Fibroblast of skin of left biceps (primary cell): ENCODE results near the gene CLTCL1.

Experiments
- DNase-seq, 2 experiments: peaks; one replicate each; pipeline ENCODE4 v3.0.0-alpha.2; 2013; ENCODE audit warnings: low read depth in 2 of 2

CLTCL1 gene

DNA sequence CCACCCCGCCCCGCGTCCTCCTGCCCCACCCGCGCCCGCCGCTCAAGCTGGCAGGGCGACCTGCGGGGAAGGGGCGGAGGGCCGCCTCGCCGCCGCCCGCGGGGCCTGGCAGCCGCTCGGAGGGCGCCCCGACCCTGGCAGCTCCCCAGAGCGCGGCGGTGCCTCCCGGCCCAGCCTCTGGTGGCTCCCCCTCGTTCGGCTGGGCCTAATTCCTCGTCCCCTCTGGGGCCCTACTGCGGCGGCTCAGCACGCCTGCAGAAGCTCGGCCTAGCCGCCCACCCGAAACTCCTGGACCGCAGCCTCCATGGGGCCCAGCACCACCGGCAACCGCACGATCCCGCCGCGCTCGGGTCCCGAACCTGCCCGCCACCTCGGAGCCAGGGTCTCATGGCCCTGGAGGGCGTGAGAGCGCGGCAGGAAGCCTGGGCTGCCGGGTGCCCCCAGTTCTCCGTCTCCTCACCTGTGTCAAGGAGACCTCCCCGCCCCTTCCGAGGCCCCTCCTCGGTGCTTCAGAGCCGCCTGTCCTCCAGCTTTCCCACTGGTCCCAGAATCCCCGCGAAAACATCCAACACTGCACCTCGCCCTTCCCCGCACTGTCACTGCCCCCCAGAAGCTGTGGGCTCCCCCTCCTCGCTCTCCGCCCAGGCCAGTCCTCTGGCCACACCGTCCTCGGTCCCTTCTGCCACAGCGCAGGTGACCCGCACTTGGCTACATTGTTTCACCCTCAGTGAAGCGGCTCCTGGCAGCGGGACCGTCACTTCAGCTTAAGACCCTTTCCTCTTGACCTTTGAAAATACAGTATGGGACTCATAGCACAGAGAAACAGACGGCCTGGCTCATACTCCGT, 140.8 kb downstream of the CLTCL1 start:
- no peak for DNase-seq

DNA sequence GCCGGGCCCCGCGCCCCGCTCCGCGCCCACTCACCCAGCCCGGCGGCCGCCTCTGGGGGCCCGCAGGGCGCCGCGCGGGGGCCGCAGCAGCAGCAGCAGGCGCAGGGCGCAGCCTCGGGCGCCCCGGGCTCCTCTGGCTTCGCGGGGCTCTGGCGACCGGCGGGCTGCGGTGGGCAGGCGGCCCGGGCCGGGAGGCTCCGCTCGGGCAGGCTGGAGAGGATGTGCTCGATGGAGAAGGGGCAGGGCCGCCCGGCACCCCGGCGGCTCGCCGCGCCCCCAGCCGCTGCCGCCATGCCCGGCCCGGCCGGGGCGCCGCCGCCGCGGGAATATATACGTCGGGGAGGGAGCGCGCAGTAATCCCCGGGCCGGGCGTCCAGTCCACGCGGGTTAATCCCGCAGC, 141.5 kb downstream of the CLTCL1 start, which contains the start of gene GSC2:
TSS of gene GSC2 (minus strand) at position 302 of the 400 bp plus-strand sequence. CDS start at position 293, 9 bp downstream.
- DNase-seq, result no peak

DNA sequence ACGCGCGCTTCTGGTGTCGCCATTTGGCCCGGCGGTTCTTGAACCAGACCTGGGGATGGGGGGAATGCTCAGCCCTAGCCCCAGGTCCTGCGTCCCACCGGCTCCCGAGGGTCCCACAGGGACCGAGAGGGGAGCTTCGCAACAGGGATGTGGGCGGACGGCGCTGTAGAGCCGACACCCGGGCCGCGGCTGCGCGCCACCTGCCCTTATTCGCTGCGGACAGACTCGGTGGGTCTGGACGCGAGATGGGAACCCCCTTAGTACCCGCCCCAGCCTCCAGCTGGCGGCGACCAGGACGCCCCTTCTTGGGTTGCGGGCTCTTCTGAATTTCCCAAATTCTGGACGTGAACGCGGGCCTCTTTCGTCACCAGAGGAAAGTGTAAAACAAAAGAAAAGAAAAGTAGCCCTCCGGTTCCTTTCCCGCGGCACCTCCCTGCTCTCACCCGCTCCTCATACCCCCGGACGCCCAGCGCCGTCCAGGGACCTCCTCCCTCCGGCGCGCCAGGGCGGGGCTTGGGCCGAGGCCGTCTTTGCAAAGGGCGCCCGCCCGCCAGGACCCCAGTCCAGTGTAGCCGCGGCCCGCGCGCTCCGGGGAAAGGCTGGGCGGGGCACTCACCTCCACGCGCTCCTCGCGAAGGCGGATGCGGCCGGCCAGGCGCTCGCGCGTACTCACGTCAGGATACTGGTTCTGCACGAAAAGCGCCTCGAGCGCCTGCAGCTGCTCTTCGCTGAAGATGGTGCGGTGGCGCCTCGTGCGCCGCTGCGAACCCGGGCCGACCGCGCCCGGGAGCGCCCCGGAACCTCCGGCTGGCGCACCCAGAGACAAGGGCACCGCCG, 142.3 kb downstream of the CLTCL1 start:
- no peak for DNase-seq

DNA sequence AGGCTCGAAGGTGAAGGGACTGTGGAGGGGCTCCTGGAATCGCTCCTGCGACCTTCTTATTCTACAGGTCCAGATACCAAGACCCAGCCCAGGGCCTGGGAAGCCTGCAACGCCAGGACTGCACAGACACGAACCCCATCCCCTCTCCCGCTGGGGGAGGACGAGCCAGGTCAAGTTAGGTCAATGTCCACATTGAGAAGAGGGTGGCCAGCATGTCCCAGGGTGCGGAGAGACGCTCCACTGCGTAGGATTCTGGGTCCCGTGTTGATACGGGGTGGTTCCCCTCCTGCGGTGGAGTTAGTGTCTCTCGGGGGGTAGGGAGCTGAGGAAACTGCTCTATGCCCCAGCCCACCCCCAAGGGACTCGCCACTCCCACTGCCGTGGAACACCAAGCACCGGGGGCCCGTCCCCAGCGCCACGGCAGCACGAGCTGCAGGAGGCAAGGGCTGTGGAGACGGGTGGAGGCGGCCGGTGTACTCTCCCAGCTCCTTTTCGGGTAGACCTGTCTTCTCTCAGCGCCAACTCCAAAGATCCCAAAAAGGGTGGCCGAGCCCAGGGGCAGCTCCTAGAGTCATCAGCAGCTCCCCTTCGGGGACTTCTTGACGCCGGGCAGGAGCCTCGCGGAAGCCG, 143.0 kb downstream of the CLTCL1 start:
- no peak for DNase-seq

DNA sequence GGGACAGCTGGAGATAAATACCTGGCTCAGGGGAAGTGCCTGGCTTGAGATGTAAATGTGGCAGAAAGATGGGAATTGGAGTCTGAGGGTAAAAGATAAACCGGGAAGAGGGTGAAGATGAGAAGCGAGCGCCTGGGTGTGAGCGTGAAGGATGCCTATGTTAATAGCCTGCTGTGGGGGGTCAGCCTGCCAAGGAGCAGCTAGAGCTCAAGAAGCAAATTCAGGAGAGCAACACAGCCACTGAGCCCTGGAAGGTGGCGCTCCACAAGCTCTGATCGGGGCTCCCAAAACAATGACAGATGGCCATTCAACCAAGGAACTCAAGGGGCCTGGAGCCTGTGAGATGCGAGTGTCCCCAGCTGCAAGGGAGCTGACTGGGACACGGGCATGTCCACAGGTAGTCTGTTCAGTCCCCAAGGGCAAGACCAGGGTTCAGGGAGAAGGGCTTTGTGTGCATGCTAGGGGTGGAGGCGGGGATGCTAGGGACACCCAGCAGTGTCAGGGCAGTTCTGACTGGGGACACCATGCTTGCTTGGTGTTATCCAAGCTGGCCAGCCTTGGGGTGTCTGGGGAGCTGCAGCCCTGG, 144.2 kb downstream of the CLTCL1 start:
- no peak for DNase-seq

DNA sequence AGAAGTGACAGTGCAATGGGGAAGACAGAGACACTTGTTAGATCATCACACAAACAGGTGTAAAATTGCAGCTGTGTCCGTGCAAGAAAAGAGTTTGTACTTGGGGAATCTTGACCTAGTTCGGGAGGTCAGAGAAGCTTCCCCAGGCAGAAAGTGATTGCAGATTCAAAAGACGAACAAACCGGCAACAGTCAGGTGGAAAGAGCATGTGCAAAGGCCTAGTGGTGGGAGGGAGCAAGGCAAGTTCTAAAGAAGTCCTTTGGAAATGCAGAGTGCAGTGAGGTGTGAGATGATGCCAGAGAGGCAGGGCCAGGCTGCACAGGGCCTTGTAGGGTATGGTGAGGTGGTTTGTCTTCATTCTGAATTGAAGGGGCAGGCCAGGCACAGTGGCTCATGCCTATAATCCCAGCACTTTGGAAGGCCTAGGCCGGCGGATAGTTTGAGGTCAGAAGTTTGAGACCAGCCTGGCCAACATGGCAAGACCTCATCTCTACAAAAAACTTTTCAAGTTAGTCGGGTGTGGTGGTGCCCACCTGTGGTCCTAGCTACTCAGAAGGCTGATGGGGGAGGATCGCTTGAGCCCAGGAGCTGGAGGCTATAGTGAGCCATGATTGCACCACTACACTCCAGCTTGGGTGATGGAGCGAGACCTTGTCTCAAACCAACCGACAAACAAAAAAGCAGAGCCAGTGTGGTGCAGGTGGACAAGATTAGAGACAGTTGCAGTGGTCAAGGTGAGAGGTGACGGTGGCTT, 145.1 kb downstream of the CLTCL1 start:
- DNase-seq, result no peak

DNA sequence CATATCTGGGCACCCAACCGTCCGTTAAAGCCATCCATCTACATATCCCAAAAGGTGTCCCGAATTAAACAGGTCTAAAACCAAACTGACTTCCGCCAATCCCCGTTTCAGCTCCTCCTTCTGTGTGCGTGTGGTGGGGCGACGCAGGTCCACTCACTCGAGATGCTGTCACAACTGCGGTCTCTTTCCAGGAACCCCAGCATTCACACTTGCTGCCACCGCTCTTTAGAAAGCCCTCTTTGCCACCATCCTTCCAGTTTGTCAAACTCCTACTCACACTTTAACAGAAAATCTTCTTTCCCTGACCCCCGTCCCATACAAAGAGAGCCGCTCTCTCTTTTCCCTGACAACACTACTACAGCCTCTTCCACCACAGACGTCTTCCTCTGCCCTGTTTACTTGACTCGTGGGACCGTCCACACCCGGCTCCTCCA, 147.5 kb downstream of the CLTCL1 start:
- DNase-seq, result no peak

DNA sequence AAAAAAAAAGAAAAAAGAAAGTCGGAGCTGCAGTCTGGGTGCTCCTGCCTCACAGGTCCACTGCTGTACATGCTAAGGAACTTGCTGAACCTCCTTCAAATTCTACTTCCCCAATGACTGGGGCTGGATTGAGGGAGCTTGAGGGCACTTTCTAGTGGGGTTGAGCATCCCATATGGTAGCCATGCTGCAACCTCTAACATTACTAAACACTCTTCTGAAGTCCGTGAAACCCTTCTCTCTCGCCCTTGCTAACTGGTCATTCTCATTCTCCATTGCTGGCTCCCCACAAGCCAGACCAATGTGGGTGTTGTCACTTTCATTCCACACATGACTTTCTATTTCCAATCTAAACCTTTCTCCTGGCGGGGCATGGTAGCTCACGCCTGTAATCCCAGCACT, 148.3 kb downstream of the CLTCL1 start:
- no peak for DNase-seq

DNA sequence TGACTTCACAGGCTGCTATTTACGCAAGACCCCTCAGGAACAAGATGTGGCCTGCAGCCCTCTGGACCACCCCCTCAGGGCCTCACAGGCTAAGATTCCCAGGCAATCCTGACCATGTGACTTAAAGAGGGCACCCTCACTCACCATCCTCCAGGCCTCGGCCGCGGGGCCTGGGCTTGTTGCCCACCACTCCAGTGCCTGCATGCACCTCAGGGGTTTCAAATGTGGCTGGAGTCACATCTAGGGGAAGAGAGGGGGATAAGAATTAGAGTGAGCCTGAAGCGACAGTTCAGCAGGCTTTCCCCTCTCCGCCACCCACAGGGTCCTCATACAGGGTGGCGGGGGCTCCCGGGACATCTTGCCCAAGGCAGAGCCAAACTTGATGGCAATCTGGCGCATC, 149.1 kb downstream of the CLTCL1 start:
- DNase-seq, result no peak

DNA sequence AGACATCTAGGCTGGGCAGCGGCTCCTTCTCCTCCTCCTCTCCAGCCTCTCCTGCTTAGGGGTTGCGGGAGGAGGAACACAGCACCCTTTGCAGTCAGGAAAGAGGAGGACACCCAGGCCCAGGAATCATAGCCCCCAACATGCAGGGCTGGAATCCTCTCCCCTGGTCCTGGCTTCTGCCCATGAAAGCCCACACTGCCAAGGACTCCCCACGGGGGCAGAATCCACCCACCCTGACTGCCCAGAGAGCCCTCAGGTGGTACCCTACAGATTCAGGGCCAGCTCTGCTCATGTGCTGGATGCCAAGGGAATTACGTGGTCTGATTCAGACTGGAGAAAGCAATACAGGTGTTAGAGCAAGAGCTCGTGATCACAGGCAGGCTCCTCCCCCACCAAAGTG, 151.5 kb downstream of the CLTCL1 start:
- no peak for DNase-seq

DNA sequence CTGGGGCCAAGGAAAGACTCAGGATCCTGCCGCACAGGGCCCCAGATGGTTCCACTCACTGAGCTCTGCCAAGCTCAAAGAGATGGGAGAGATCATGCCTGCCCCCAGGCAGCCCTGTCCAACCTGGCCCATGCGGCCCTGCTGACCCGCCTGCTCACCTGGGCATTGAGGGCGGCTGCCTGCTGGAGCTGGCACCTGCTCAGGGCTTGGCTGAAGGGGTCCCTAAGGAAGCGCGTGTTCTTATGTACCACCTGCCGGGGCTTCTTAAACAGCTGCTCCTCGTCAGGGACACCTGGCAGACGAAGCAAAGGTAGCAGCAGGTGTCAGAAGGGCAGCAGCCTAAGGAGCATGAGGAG, 152.5 kb downstream of the CLTCL1 start:
- DNase-seq, result no peak

DNA sequence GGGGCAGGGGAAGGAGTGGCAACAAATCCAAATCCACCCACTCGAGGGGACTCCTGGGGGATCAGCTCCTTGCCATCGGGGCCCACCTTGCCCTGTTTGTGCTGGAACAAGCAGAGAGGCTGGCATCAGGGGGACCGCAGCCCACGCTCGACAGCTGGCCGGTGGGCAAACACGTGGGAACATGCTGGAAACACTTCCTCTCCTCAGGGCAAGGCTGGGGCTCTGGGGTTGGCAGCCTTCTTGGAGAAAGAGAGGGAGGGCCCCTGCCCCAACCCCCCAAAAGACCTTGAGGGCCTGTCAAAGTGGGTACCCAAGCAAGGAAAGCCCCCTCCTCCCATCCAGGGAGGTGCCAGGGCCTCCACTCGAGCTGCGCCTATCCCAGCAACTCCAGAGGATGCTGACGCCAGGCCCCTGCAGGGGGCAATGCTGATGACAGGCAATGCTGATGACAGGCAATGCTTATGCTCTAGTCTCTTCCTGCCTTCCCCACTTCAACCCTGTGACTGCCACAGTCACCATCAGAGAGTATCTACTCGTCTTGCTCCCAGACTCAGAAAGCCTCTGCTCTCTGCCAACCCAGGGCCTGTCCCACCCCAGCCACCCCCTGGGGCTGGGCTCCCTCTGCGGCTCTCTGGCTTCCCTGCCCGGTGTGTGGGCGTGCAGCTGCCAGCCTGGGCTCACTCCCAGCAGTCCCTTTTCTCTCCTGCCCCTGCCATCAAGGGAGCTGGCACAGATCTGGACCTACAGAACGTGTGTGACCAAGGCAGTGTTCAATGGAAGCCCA, 153.1 kb downstream of the CLTCL1 start:
- DNase-seq, result no peak

DNA sequence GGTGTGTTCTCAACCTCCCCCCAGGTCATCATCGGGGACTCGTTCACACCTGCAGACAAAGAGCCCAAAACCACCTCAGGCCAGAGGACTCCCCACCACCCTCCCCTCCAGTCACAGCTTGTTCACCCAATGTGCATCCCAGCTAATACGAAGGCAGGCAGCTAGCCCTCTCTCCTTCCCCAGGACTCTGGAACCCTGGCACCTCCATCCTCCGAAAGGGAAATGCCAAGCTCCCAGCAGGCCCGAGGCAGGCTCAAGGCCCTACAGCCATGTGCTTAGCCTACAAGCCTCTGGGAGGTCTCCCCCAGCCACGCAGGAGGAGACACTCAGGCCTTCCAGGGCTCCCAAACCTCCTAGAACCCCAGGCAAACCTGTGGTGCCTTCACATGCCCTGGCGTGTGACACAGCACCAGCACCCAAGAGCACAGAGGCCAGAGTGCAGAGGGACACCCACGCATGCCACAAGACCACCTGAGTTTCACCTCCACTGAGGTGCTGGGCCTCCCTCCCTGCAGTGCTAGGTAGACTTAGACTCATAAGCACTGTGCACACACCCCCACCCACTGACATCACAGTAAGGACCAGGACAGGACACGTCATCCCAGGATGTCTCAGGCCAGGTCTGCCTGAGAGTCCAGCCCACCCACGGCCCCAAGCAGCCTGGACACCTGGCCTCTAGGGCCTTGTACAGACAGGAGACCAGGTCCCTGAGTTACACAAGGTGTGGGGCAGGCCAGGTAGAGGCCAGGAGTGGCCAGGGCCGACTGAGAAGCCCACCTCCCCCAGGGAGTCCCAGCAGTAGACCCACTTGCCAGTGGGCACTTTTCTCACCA, 153.9 kb downstream of the CLTCL1 start:
- DNase-seq, result no peak

DNA sequence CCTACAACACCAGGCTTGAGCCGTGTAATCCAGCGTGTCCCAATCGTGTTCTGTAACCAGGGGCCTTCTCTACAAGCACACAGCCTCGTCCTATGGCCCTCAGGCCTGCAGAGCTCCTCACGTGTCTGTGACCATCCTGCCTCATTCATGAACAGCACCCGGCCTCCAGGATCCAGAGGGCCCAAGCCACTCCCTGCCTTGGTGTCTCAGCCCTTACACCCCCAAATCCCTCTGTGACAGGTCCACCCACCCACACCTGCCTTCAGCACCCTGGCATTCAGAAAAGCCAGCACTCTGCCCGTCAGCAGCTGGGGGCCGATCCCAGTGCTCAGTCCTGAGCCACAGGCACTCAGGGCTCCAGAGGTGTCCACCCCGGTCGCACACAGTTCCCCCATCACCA, 154.6 kb downstream of the CLTCL1 start:
- DNase-seq, result no peak

DNA sequence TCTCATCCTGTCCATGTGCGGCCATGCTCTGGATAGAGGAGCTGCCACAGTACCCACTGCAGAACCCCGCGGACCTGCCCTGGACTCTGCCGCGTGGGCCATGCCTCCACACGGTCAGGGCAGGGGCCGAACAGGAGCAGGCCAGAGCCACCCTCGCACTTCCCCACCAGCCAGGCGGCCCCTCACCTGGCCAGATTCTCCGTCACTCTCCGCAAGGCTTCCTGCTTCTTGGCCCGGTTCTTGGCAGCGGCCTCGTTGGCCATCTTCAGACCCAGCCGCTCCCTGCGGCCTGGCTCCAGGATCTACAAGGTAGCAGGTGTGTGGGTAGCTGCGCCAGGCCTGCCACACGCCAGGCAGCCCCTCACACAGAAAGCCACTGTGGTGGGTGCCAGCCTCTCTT, 156.6 kb downstream of the CLTCL1 start:
- DNase-seq, result no peak

DNA sequence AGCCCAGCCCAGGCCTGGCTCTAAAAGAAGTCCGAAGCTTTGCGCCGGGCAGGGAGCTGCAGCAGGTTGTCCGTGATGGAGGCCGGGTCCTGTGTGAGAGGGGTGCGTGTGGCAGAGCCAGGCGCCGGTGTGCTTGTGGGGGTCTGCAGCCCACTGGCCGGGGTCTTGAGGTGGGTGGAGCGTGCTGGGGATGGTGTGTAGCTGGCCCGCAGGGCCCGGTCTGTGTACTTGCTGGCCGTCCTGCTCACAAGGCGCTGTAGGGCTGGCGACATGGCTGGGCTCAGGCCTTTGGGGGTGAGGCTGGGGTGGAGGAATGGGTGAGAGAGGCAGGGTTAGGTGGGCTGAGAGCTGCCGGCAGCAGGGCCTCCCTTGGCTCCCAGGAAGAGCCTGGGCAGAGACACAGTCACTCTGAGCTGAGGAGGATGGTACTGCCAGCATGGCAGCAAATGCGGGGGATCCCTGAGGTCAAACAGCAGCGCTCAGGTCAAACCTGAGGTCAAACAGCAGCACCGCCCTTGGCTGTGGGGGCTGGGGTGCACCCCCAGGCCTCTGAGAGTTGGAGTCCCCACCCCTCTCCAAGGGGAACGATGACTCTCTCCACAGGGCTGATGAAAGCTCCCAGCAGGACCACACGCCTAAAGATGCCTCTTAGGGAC, 157.2 kb downstream of the CLTCL1 start:
- DNase-seq, result no peak

DNA sequence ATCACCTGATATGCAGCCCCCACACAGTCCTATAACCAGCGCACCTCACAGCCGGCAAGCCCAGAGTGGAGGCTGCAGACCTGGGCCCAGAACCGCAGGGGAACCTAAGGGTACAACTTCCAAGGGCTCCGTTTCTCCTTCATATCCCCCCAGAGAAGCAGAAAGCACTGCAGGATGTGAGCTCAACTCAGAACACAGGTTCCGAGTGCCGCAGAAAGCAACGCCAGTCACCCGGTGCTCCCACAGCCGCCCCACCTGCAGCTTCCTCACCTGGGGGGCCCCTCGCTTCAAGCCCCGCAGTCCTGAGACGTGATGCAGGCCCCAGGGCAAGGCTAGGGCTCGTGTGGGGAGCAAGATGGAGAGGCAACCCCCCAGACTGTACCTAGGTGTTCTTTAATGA, 158.0 kb downstream of the CLTCL1 start:
- DNase-seq, result no peak

DNA sequence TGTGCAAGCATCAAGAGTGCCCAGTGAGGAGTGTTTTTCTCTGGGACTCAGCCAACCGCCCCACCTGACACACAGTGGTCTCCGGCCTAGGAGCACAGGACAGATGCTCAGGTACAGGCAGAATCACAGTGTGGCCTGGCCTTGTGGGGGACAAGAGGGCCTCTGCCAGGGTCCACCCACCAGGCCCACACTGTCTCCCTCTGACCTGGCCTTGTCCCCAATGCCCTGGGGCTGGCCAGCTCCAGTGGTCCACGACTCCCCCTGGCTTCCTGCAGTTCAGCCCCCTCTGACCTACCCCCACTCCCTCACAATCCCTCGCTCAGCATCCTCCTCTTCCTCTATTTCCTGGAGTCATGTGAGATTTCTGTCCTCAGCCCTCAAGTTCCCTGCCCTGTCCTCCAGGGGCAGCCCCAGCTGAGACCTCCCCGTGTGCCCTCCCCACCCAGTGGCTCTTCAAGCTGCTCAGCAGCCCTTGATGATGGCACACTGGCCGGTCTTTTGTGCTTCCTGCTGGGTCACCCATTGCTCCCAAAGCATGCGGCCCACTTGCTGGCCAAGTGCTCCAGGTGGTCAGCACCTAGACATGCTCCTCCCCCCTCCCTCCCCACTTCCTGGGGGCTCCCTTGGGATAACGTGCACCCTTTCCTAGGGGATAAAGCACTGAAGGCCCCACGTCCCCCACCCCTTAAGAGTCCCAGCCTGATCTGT, 158.7 kb downstream of the CLTCL1 start:
- no peak for DNase-seq

DNA sequence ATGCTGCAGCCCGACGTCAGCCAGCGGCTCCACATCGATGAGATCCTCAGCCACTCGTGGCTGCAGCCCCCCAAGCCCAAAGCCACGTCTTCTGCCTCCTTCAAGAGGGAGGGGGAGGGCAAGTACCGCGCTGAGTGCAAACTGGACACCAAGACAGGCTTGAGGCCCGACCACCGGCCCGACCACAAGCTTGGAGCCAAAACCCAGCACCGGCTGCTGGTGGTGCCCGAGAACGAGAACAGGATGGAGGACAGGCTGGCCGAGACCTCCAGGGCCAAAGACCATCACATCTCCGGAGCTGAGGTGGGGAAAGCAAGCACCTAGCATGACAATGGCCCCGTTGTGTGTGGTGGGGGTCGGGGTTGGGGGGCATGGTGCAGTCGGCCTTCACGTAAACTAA, 159.4 kb downstream of the CLTCL1 start:
- no peak for DNase-seq
